HG03565 (cell line): Measurements from ENCODE around the gene SYK.
"Not testable (repeated sequence)": the region's sequence is repeated elsewhere in the genome, so short reads cannot be mapped to it uniquely, and the experiment has no call there.

ENCODE experiments used
- ATAC-seq: cut with Tn5 transposase; IDR thresholded peaks from one replicate; pipeline ENCODE4 v1.9.1; 2021; ENCODE audit warnings: mild to moderate bottlenecking, moderate library complexity; ENCODE audit not compliant: unreplicated experiment

The SYK gene

DNA sequence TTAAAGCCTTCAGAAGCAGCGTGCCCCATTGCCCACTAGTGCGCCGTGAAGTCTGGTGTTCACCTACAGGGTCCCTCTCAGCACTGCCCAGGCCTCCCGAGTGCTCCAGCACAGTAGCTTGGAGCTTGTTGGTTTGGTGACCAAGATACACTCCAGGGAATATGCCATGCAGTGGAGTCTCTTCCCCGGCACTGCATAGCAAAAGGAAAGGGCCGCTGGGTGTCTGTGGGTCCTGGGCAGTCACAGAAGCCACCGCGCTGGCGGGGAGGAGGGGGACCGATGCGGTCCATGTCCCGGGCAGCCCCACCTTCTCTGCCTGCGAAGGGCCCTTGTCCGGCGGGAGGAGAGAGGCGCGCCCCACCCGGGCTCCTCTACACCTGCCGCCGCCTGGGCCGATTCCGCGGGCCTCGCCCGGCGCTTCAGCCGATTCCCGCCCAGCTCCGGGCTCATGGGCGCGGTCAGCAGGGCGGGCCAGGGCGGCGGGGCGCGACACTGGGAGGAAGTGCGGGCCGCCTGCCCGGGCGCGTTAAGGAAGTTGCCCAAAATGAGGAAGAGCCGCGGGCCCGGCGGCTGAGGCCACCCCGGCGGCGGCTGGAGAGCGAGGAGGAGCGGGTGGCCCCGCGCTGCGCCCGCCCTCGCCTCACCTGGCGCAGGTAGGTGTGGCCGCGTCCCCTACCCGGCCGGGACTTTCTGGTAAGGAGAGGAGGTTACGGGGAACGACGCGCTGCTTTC is at the start of gene SYK:
SYK (plus strand) TSS at position 579 of the 732 bp plus-strand sequence. CDS start 42,080 bp downstream, outside the sequence.
- peak; percentile 26 for ATAC-seq

DNA sequence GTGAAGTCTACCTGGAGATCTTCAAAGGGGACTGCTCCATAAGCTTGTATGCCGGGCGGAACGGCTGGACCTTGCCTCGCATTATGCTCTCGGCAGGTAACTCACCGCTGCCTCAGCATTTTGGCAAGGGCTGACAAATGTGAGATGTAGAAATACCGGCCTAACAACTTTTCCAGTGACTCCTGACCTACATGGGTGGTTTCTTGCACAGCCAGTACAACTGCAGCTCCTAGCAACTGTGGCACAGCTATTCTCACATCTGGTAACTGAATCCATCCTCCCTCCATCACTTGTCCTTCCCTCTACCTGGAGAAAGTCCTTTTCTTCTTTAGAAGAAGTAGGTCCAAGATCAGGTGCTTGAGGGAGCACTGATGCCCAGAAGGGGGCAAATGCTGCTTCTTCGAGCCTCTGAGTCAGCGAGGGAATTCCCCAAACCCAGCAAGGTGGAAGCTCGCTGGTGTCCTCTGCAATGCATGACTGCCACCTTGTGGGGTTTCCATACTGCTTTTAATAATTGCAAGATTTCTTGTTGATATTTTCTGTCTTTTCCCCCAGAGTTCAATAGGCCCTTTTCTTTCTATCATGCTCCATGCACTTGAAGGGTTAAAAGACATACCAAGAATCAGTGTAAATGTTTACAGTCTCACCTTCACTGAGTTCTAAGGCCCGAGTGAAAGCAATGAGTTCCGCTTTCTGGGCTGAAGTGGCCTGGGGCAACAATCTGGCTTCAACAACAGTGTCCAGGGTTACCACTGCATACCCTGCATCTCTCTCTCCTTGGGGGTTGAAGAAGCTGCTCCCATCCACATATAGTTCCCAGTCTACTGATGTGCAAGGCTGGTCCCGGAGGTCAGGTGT is 45.9 kb upstream of the SYK start:
- ATAC-seq, result not testable (repeated sequence)

DNA sequence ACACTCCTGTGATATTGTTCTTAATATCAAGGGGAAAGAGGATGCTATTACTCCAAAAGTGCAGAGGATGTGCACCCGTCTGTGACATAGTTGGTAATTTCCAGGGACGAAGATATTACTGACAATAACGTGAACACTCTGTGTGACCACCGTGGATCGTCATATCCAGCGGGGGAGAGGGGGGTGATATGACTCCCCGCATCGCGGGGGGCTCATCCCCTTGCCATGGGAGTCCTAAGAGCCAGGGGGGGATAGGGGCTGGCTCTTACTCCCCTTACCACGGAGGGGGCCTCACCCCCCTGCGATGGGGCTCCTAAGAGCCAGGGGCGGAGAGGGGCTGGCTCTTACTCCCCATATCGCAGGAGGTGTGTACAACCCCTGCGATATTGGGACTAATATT is 41.0 kb upstream of the SYK start:
- not testable (repeated sequence) for ATAC-seq

DNA sequence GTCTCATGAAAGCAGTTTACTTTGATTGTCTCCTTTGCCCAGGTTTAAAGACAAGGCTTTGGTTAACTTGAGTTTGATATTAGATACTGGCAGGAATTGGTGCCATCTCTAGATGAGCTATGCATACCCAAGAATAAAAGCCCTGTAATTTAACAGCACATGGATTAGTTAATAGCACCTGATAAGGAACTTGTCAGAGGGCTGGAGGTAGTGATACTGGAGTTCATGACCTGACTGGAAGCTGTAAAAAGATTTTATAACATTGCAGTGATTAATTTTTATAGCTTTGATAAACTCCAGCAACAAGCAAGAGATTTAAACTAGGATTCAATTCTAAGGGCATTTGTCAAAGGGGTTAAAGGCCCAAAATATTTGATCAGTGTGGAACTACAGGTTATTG is 34.9 kb upstream of the SYK start:
- no peak for ATAC-seq

DNA sequence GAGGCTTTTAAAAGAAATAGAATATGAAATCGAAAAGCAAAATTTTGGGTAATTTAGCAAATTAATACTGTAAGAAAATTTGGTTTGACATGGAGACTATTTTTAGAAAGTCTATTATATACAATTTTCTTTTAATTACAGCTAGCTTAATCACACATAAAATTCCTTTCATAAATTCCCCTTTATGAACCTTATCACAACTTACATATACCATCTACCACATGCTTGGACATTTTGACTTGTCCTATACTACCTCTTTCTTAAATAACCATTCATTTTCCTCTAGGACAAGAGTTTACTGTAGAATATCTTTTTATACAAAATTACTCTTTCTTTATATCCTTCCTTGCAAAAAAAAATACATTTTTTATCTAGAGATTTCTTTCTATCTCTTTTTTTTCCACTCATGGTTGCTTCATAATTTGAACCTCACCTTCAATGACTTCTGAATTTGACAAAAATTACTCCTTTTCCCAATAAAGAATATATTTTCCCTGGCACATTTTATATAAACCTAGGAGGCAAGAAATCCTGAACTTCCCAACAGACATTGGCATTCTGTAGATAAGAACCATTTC is 34.0 kb upstream of the SYK start:
- no peak for ATAC-seq

DNA sequence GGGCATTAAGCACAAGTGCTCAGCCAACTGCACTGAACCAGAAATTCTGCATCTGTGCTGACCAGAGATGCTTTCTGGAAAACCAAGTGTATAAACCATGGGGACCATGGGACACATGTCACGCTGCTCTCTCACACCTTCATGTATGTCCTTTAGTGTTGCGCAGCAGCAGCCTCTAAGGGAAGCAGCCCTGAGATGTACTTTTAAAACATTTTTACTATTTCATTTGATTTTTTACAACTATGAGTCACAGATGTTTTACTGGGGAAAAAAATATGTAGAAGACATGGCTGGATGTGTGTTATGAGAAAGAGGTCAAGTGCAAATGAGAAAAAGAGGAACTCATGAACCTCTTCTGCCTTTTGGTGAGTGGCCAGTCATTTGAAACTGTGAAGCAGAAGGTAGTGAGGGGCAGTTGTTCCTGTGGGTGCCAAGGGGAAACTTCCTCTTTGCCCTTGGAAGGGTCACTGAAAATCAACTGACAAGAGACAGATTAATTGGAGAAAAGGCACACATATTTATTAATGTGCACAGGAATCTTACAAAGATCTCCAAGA is 31.4 kb upstream of the SYK start:
- peak; percentile 48 for ATAC-seq

DNA sequence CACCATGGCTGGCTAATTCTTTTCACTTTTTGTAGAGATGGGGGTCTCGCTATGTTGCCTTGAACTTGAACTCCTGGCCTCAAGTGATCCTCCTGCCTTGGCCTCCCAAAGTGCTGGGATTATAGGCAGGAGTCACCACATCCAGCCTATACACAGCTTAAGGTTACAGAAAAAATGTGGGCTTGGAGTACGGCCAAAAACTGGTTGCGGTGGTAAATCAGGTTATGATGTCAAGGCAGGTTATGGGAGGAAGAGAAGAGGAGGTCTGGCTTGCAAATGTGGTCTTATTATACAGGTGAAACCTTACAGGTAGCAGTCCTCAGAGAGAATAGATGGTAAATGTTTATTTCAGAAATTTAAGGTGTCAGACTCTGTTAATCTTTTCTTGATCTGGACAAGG is 30.7 kb upstream of the SYK start:
- no peak for ATAC-seq

DNA sequence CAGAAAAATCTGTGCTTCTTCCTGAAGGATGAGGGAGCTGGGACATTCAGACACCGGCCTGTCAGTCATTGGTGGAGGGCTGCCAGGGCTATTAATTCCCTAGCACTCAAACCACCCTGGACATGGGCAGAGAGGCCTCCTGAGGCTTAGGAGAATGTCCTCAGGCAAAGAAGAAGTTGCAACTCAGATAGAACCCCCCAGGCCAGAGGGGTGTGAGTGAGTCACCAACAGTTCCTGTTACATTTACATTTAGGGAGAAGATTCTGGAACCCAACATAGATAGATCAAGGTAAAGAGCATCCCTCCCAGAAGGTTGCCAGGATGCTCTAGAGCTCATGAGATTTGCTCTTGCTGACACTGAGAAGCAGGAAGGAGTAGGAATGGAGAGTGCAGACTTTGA is 29.2 kb upstream of the SYK start:
- ATAC-seq, result no peak

DNA sequence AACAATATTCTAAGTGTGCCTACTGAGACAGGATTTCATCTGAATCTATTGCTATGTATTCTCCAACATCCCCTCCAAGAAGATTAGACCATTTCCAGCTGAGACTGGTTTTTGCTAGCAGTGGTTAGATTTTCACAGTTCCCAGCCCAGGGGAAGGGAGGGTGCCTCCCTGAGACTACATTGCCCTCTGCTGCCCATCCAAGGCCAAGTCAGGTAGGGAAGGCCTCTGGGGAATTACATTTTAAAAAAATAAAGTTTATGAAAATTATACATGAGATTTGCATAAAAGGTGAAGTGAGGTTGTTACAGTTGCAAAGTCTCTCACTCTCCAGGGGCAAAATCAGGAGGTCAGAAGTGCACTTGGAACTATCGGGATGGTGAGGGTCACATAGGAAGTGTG is 28.0 kb upstream of the SYK start:
- ATAC-seq, result no peak

DNA sequence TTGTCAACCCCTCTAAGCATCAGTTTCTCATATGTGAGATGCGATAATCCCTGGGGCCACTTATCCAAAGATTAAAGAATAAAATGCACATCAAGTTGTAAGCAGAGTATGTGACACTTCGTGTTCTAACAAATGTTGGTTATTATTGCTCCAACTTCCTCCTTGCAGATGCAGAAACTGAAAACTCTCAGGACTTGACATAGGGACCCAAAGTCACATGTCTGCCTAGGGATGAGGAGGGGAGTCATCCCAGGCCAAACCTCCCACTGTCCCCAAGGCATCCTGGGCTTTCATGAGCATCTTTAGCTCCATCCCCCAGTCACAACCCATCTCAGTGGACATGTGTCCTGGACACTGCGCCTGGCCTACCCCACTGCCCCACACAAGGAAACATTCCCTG is 27.5 kb upstream of the SYK start:
- no peak for ATAC-seq

DNA sequence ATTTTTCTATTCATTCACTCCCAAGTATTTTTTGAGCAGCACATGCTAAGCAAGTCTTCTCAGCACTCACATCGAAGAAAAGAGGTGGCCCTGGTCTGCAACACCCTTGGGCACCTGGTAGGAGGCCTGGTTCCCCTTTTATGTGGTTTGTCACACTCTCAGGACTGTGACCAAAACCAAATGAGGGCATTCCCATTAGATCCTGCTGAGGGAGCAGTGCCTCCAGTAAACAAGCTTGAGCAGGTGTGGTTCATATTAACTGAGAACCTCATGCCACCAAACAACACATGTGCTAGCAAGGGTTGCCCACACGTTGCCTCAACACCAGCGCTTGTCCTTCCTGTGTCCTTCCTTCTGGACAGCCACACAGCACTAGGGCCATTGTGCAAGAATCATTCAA is 26.9 kb upstream of the SYK start:
- peak; percentile 67 for ATAC-seq

DNA sequence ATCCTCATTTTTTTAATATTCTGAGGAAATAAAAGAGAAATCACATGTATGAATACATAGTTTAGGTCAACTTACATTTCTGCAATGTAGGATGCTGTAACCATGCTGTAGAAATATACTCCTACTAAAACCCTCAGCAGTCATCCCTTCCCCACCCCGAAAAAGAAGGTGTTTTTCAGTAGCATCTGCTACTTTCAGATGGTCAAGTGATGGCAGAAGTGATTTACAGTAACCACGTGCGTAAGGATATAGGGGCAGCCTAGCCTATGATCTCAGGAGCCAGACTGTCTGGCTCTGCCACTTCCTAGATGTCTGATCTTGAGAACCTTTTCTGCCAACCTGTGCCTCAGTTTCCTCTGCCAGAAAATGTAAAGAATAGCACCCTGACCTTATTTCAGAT is 26.0 kb upstream of the SYK start:
- ATAC-seq, result no peak

DNA sequence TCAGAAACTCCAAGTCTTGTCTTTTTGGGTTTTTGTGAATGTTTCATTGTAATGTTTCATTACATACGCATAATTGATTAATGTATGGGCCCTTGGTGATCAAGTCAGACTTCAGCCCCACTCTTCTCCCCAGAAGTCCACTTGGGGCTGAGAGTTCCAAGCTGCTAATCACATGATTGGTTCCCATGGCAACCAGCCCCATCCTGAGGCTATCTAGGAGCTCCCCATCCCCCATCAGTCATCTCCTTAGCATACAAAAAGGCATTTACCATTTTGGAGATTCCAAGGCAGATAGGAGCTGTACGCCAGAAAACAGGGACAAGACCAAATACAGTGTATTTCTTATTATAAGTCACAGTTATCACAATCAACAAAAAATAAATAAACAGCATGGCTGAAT is 22.9 kb upstream of the SYK start:
- no peak for ATAC-seq

DNA sequence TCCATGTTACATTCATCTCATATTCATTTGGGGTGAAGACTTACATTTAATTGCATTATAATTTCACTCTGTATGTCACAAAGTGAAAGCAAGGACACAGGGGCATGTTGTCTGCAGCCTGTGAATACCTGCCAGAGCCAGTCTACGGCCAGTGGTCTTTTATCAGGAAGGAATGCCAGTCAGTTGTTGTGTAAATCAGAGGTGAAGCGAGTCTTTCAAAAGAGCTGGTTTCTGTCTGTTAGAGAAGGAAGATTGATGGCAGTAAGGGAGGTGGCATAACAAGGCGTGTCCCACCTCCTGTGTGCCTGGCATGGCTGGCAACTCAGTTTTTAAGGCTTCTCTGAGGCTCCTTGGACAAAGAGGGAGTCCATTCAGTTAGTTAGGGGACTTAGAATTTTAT is 18.1 kb upstream of the SYK start:
- ATAC-seq, result no peak

DNA sequence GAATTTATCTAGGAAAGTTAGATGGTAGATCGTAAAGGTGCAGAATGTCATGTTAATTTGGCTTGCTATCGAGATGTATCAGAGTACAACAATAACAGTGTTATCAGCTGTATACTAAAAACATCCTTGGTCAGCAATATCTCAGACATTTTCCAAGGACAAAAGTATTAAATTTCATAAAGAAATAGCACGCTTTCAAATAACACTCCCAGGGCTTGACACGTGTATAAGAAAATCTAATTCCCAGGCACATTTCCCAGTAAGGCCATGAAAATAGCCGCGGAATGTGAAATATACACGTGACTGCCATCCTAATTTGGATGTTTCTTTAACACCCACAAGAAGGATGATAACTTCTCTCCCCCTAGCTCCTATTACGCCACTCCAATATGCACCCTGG is 17.7 kb upstream of the SYK start:
- ATAC-seq, result no peak

DNA sequence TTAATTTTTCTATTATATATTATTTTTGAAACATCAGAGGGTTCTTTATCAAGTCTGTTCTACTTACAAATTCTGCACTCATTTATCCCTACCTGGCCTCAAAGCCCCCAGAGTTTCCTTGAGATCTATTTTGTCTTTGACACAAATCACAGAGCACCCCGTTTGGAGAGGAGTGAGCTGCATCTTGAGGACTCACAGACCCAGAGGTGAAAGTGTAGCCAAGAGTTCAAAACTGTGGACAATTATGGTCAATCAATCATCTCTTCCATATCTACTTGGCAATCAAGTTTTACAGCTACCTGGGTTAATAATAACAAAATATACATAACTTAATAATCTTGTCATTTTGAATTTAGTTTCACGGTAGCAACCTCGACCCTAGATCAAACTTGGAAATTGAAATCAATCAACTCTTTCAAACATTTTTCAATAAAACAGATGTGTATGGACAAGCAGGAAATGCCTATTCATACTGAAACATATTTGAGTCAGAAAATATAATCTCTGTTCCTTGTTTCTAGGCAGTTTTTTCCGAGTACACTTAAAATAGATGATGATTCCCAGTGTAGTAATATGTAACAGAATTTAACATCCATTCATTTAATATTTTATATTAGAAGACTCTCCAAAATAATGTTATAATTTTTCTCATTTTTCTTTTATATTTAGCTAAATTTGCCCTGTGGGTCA is 13.7 kb upstream of the SYK start:
- ATAC-seq, result peak; percentile 51

DNA sequence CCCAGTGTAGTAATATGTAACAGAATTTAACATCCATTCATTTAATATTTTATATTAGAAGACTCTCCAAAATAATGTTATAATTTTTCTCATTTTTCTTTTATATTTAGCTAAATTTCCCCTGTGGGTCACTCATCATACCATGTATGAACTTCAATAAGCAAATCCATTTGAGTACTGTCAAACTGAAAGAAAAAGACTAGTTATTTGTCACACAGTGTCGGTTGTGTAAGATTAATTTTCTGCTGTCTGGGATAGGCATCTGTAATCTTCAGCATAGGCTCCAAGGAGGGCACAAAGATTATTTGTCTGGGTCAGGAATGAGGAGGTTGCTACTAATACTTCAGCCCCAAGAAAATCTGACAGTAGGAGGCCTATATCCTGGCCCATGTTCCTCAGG is 13.1 kb upstream of the SYK start:
- ATAC-seq, result not testable (repeated sequence)

DNA sequence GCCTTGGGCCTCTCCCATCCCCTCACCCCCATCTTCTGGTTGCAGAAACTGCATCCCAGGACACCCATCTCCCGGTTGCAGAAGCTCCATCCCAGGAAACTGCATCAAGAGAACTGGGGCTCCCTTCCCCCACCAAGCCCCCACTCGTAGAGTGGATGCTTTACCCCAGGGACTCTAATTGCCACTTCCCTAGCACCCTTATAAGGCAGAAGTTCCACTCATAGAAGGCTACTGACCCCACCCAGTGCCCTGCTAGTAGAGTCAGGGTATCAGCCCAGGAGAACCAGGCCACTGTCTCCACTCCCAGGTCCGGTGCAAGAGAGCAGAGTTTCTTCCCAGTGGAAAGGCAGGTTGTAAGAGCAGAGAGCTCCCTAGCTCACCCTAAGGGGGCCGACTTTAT is 12.2 kb upstream of the SYK start:
- ATAC-seq, result no peak

DNA sequence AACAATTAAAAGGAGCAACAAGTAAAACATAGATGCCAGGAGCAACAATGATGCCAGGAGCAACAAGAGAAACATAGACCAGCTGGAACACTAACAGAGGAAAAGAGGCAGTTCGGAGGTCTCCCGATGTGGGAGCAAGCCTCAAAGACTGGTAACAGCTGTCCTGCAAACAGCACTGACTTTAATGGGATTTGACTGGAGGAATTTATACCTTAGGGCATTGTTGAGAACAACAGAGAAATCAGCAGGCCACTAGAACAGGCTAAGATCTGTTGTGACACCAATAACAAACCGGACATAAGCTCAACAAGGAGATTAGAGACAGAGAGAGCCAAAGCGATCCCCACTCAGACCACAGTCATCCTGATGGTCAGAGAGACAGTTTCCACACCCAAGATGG is 11.8 kb upstream of the SYK start:
- ATAC-seq, result no peak

DNA sequence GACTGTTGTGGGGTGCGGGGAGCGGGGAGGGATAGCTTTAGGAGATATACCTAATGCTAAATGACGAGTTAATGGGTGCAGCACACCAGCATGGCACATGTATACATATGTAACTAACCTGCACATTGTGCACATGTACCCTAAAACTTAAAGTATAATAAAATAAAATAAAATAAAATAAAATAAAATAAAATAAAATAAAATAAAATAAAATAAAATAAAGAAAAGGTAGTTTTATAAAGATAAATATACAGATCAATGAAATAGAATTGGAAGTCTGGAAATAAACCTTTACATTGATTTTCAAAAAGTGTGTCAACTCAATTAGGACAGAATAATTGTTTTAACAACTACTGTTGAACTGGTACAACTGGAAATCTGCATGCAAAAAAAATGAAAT is 8.6 kb upstream of the SYK start:
- not testable (repeated sequence) for ATAC-seq

DNA sequence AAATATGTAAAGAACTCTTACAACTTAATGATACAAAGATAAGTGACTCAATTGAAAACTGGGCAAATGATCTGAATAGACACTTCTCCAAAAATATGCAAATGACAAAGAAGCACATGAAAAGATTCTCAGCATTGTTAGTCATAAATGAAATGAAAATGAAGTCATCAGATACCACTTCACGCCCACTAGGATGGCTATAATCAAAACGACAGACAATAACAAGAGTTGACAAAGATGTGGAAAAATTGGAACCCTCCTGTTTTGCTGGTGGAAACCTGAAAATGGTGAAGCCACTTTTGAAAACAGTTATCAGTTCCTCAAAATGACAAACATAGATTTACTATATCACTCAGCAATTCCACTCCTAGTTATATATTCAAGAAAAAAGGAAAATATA is 7.9 kb upstream of the SYK start:
- no peak for ATAC-seq
